Fibroblast of mammary gland (primary cell): Measurements from ENCODE around the gene ANKRD33.
A peak's percentile ranks its signal among the peaks of the same experiment; 100 is the strongest.

Experiments
- DNase-seq: peaks from one replicate; pipeline ENCODE4 v3.0.0-alpha.2; 2010; ENCODE audit warnings: low read depth
- H3K4me3 ChIP-seq: 2 replicates; pipeline ENCODE4 v1.5.1; 2011; ENCODE audit warnings: low read depth, mild to moderate bottlenecking, low read length, moderate library complexity; ENCODE audit not compliant: control insufficient read depth
- TF ChIP-seq, protein P1 (sequence below): conservative IDR thresholded peaks from 2 replicates; pipeline ENCODE4 v1.5.1; 2011; ENCODE audit warnings: low read depth, low read length, inconsistent platforms; ENCODE audit not compliant: control insufficient read depth, insufficient read depth

Gene ANKRD33

GRCh38 chr12:51901121-51901817, 13.4 kb downstream of the ANKRD33 start:
- TF ChIP-seq, protein P1, sequence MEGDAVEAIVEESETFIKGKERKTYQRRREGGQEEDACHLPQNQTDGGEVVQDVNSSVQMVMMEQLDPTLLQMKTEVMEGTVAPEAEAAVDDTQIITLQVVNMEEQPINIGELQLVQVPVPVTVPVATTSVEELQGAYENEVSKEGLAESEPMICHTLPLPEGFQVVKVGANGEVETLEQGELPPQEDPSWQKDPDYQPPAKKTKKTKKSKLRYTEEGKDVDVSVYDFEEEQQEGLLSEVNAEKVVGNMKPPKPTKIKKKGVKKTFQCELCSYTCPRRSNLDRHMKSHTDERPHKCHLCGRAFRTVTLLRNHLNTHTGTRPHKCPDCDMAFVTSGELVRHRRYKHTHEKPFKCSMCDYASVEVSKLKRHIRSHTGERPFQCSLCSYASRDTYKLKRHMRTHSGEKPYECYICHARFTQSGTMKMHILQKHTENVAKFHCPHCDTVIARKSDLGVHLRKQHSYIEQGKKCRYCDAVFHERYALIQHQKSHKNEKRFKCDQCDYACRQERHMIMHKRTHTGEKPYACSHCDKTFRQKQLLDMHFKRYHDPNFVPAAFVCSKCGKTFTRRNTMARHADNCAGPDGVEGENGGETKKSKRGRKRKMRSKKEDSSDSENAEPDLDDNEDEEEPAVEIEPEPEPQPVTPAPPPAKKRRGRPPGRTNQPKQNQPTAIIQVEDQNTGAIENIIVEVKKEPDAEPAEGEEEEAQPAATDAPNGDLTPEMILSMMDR = no peak
- no peak for DNase-seq
- no peak overlapping the region for H3K4me3 ChIP-seq

- no peak for DNase-seq
- H3K4me3 ChIP-seq = no peak overlapping the region
- TF ChIP-seq, protein P1 = no peak
Measured at GRCh38 chr12:51901881-51902280, 14.0 kb downstream of the ANKRD33 start.

DNA sequence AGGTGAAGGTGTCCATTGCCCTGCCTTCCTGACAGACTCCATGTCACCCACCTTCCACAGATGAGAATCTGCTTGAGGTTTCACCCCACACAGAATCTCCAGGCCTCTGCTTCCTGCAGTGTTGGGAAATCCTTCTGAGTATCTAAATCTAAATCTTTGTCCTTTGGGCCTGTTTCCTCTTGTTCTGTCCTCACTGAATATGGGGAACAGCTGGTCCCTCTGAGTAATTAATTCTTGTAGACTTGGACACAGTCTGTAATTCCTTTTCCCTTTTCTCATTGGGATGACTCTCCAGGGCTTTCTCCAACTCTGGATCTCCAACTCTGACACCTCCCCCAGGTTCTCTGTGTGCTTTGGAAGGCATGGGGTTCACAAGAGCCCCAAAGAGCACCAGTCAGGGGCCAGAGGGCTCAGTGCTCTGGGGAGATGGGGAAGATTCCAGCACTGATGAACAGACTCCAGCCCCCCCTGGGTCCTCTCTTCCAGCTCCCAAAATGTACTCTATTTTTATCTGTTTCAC, 17.1 kb downstream of the ANKRD33 start:
- H3K4me3 ChIP-seq = no peak overlapping the region
- TF ChIP-seq, protein P1 = no peak
- peak; percentile 87 for DNase-seq

DNA sequence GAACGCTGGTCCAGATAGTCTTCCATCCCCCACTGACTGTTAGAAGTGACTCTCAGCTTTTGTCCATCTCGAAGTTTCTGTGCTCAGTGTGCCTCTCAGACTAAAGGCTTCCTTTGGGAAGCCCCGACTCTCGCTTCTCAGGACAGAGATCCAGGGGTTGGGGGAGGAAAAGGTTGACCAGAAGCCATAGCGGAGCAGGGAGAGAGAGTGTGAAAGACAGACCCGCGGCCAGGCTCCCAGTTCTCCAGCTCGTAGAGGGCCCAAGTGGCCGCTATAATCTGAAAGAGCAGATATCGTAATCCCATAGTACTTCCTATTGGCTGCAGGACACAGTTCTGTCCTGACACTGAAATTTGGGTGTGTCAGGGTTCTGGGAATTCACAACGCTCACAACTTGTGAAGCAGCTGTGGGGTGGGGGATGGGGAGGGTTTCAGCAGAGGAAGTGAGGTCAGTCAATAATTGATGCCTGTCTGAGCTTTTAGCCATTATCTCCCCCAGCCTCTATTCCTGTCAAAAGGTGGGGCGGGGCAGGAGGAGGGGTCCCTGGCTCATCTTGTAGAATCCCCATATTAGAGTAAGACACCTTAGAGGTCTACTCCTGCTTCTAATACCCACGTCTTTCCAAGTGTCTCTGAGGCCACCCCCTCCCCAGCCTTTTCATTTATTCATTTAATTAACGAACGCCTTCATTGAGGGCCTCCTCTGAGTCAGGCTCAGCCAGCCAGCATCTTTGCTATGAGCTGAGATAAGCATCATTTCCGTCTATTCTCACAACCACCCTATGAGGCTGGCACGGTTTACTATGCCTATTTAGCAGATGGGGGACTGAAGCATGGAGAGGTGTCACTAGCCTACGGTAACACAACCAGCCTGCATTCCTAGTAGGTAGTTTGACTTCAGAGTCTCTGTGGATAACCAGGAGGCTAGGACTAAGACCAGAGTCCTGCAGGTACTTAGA, 17.8 kb downstream of the ANKRD33 start:
- DNase-seq = peak; percentile 81

DNA sequence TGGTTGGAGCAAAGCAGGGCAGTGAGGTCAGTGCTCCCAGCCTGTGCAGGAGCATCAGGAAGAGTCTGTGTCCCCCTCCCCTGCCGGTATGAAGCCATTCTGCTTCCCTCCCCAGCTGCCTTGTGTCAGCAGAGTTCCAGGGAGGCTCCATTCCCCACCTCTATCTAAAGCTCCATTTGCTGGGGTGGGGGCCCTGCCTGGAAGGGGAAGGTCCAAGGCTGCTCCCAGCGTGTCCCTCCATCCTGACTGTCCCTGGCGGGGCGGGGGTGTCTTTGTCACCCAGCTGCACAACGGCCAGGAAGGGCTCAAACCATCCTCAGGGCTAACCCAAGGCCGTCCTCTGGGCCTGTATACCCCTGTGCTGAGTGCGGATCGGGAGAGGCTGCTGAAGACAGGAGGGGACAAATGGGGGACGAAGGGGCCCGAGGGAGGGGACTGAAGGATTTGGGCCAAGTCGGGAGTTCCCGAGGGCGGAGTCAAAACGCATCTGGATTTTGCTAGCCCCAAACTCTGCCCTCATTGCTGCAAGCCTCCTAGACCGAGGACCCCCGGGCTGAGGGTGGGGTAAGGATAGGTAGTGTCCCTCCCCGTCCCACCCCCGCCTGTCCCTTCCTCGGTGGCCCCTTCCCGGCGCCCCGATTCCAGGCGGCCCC, 18.7 kb downstream of the ANKRD33 start:
- H3K4me3 ChIP-seq = peak overlapping the region; percentile 48
- TF ChIP-seq, protein P1 = no peak

More for the DNA sequence above, 17.8 kb downstream of the ANKRD33 start:
- no peak overlapping the region for H3K4me3 ChIP-seq
- TF ChIP-seq, protein P1 = no peak

More for the DNA sequence above, 18.7 kb downstream of the ANKRD33 start:
- no peak for DNase-seq
